ENCODE results near the gene MRPL1.
"Not testable (repeated sequence)": the region's sequence is repeated elsewhere in the genome, so short reads cannot be mapped to it uniquely, and the experiment has no call there.

The MRPL1 gene

GRCh38 chr4:77834403-77834802 is 28.2 kb upstream of the MRPL1 start:
- no peak overlapping the region for H3K27ac Mint-ChIP-seq
- H3K9me3 Mint-ChIP-seq, result no peaks in the 10 kb centered on the region
- no peak for ATAC-seq
- no peaks in the 10 kb centered on the region for H3K36me3 Mint-ChIP-seq
- no peak overlapping the region for H3K4me3 Mint-ChIP-seq
- H3K4me1 Mint-ChIP-seq, result peaks cover 6% of the 10 kb centered on the region
- DNase-seq (ENCODE audit: low spot score in 2 of 2), result no peak

DNA sequence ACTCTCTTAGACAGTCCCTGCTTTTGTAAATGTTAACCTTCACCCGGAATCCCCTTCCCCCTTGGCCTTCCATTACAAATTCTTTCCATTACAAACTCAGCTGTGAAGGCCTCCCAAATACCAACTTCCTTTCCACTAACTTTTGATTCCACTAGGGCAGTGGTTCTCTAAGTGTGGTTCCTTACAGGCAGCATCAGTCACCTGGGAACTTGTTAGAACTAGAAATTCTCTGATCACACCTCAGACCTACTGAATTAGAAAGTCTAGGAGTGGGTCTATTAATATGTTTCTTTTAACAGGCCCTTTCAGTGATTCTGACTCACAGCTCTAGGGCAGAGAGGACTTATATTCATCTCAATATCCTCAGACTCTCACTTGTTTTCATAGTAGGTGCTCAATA is 19.0 kb upstream of the MRPL1 start:
- Mint-ChIP-seq H3K4me3 (no peak overlapping the region), H3K36me3 (no peaks in the 10 kb centered on the region), H3K9me3 (no peaks in the 10 kb centered on the region), H3K27ac (peak overlapping the region; percentile 32), H3K4me1 (peaks cover 20% of the 10 kb centered on the region)
- ATAC-seq, result peak; percentile 90
- DNase-seq (ENCODE audit: low spot score in 2 of 2), result no peak

DNA sequence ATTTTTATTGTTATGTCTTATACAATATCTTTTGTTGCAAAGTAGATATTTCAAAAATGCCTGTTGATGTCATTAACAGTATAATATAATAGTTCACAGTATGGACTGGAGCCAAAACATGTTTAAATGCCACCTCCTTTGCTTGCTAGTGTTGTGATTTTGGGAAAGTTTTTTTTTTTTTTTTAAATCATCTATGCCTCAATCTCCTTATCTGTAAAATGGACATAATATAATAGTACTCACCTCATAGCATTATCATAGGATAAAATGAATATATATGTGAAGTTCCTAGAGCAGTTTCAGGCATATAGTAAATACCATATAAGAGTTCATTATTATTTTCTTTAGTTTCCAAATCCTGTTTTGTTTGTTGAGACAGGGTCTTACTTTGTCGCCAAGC is 18.3 kb upstream of the MRPL1 start:
- no peaks in the 10 kb centered on the region for H3K36me3 Mint-ChIP-seq
- H3K9me3 Mint-ChIP-seq, result no peaks in the 10 kb centered on the region
- DNase-seq (ENCODE audit: low spot score in 2 of 2), result no peak
- no peak for ATAC-seq
- peaks cover 20% of the 10 kb centered on the region for H3K4me1 Mint-ChIP-seq
- no peak overlapping the region for H3K4me3 Mint-ChIP-seq
- H3K27ac Mint-ChIP-seq, result no peak overlapping the region

GRCh38 chr4:77845400-77845799 is 17.2 kb upstream of the MRPL1 start:
- ATAC-seq, result peak; percentile 79
- Mint-ChIP-seq H3K9me3 (no peaks in the 10 kb centered on the region), H3K4me3 (no peak overlapping the region), H3K4me1 (peaks cover 20% of the 10 kb centered on the region), H3K27ac (no peak overlapping the region), H3K36me3 (no peaks in the 10 kb centered on the region)
- DNase-seq (ENCODE audit: low spot score in 2 of 2), result no peak

DNA sequence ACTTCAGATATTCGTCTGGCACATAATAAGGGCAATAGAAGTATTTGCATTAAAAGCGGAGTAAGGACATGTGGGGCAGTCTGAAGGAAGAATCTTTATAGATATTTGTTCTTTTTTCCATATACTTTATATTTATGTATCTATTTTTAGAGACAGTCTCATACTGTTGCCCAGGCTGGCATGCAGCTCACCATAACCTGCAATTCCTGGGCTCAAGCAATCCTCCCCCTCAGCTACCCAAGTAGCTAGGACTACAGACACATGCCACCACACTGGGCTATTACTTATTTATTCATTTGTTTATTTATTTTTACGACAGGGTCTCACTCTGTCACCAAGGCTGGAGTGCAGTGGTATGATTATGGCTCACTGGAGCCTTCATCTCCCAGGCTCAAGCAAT is 16.7 kb upstream of the MRPL1 start:
- H3K9me3 Mint-ChIP-seq, result no peaks in the 10 kb centered on the region
- H3K4me1 Mint-ChIP-seq, result peaks cover 20% of the 10 kb centered on the region
- no peak for DNase-seq (ENCODE audit: low spot score in 2 of 2)
- no peak overlapping the region for H3K4me3 Mint-ChIP-seq
- no peak overlapping the region for H3K27ac Mint-ChIP-seq
- H3K36me3 Mint-ChIP-seq, result no peaks in the 10 kb centered on the region
- ATAC-seq, result no peak

GRCh38 chr4:77848508-77848907 is 14.1 kb upstream of the MRPL1 start:
- Mint-ChIP-seq H3K4me1 (peaks cover 36% of the 10 kb centered on the region), H3K4me3 (no peak overlapping the region), H3K27ac (no peak overlapping the region), H3K36me3 (no peaks in the 10 kb centered on the region), H3K9me3 (no peaks in the 10 kb centered on the region)
- no peak for ATAC-seq
- no peak for DNase-seq (ENCODE audit: low spot score in 2 of 2)

DNA sequence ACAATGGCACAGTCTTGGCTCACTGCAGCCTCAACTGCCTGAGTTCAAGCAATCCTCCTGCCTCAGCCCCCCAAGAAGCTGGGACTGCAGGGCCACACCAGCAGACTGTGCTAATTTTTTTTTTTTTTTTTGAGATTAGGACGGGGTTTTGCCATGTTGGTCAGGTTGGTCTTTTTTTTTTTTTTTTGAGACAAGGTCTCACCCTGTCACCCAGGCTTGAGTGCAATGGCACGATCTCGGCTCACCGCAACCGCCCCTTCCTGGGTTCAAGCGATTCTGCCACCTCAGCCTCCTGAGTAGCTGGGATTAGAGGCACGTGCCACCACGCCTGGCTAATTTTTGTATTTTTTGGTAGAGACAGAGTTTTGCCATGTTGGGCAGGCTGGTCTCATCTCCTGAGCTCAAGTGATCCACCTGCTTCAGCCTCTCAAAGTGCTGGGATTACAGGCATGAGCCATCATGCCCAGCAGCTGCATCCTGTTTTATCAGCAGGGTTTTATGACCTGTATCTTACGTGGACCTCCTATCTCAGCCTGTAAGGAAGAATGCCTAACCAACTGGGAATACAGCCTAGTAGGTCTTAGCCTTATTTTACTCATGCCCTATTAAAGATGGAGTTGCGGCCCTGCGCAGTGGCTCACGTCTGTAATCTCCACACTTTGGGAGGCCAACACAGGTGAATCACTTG is 13.2 kb upstream of the MRPL1 start:
- H3K4me3 Mint-ChIP-seq, result no peak overlapping the region
- H3K4me1 Mint-ChIP-seq, result peaks cover 37% of the 10 kb centered on the region
- ATAC-seq, result no peak
- no peak for DNase-seq (ENCODE audit: low spot score in 2 of 2)
- H3K36me3 Mint-ChIP-seq, result no peaks in the 10 kb centered on the region
- no peak overlapping the region for H3K27ac Mint-ChIP-seq
- H3K9me3 Mint-ChIP-seq, result no peaks in the 10 kb centered on the region

GRCh38 chr4:77852892-77853495 is 9.6 kb upstream of the MRPL1 start:
- H3K4me1 Mint-ChIP-seq, result peaks cover 52% of the 10 kb centered on the region
- peak overlapping the region; percentile 75 for H3K4me3 Mint-ChIP-seq
- H3K36me3 Mint-ChIP-seq, result no peaks in the 10 kb centered on the region
- peak; percentile 96 for ATAC-seq
- H3K27ac Mint-ChIP-seq, result peak overlapping the region; percentile 97
- peak; percentile 33 to 78 for DNase-seq (ENCODE audit: low spot score in 2 of 2)
- H3K9me3 Mint-ChIP-seq, result no peaks in the 10 kb centered on the region

GRCh38 chr4:77854431-77855111 is 8.1 kb upstream of the MRPL1 start:
- Mint-ChIP-seq H3K9me3 (no peaks in the 10 kb centered on the region), H3K4me1 (peaks cover 58% of the 10 kb centered on the region), H3K27ac (peak overlapping the region; percentile 97), H3K36me3 (no peaks in the 10 kb centered on the region), H3K4me3 (peak overlapping the region; percentile 75)
- DNase-seq (ENCODE audit: low spot score in 2 of 2), result peak; percentile 17 to 61
- ATAC-seq, result peak; percentile 80

DNA sequence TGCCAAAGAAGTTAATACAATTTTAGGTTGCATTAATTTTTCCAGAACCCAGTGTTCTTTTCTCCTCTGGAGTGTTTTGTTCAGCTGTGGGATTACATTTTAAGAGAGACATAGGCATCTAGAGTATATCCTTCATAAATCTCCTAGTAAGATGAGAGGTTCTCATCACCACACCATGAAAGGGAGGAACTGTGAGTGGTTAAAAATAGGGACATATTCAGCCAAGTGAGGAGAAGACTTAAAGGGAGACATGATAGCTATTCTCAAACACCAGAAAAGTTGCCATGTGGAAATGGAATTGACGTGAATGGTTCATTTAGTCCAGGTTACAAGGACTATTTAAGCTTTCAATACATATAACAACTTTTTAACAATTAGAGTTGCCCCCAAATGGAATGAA is 6.5 kb upstream of the MRPL1 start:
- H3K36me3 Mint-ChIP-seq, result peaks cover 5% of the 10 kb centered on the region
- ATAC-seq (no peak), DNase-seq (ENCODE audit: low spot score in 2 of 2) (no peak)
- H3K4me1 Mint-ChIP-seq, result peaks cover 65% of the 10 kb centered on the region
- peak overlapping the region; percentile 62 for H3K4me3 Mint-ChIP-seq
- peak overlapping the region; percentile 94 for H3K27ac Mint-ChIP-seq
- no peaks in the 10 kb centered on the region for H3K9me3 Mint-ChIP-seq

DNA sequence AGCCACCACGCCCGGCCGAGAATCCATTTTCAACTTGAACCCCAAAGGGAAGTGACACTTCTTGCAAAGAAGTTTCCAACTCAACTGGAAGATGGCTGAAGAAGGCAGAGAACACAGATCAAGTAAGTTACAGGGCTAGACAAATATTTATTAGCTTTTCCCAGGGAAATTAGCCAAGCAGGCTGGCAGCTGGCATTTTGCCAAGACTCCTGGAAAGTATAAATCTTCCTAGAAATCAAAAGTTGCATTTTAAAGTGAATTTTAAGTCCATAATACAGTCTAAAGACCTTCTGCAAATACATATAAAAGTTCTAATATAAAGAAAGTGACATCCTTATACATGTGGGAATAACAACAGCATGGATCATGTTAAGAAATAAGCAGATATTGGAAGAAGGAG is 3.4 kb upstream of the MRPL1 start:
- Mint-ChIP-seq H3K4me3 (no peak overlapping the region), H3K9me3 (no peaks in the 10 kb centered on the region), H3K27ac (peak overlapping the region; percentile 94), H3K36me3 (peaks cover 29% of the 10 kb centered on the region), H3K4me1 (peaks cover 62% of the 10 kb centered on the region)
- DNase-seq (ENCODE audit: low spot score in 2 of 2) (no peak), ATAC-seq (no peak)

- Mint-ChIP-seq H3K36me3 (peaks cover 50% of the 10 kb centered on the region), H3K4me1 (peaks cover 59% of the 10 kb centered on the region), H3K27ac (peak overlapping the region; percentile 100), H3K9me3 (no peaks in the 10 kb centered on the region), H3K4me3 (peak overlapping the region; percentile 96)
- ATAC-seq (peak; percentile 88), DNase-seq (ENCODE audit: low spot score in 2 of 2) (no peak)
These were observed 1.1 kb upstream of the MRPL1 start for GRCh38 chr4:77861495-77861894.

DNA sequence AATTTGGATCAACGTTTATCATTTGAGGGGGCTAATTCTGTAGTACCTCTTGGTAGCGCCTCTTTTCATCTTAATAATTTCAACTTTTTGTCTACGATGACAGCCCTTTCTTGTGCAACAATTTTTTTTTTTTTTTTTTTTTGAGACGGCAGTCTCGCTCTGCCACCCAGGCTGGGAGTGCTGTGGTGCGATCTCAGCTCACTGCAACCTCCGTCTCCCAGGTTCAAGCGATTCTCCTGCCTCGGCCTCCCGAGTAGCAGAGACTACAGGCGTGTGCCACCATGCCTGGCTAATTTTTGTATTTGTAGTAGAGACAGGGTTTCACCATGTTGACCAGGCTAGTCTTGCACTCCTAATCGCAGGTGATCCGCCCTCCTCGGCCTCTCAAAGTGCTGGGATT is 711 bp downstream of the MRPL1 start:
- not testable (repeated sequence) for ATAC-seq, H3K9me3 Mint-ChIP-seq
- peak overlapping the region; percentile 100 for H3K27ac Mint-ChIP-seq
- peaks cover 56% of the 10 kb centered on the region for H3K4me1 Mint-ChIP-seq
- H3K36me3 Mint-ChIP-seq, result peaks cover 68% of the 10 kb centered on the region
- peak in 1 of 2 donors; percentile 54 for DNase-seq (ENCODE audit: low spot score in 2 of 2)
- peak overlapping the region; percentile 96 for H3K4me3 Mint-ChIP-seq

DNA sequence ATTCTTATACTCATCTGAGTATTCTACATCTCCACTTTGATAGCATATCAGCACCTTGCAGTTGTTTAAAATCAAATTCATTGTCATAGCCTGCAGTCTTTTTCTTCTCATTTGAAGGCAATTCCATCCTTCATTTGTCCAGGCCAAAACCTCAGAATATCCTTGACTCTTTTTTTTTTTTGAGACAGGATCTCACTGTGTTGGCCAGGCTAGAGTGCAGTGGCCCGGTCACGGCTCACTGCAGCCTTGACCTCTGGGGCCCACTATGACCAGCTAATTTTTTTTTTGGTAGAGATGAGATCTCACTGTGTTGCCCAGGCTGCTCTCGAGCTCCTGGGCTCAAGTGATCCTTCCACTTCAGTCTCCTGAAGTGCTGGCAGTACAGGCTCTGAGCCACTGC is 2.6 kb downstream of the MRPL1 start:
- DNase-seq (ENCODE audit: low spot score in 2 of 2) (no peak), ATAC-seq (no peak)
- Mint-ChIP-seq H3K9me3 (no peaks in the 10 kb centered on the region), H3K27ac (peak overlapping the region; percentile 44), H3K36me3 (peaks cover 70% of the 10 kb centered on the region), H3K4me1 (peaks cover 66% of the 10 kb centered on the region), H3K4me3 (peak overlapping the region; percentile 7)

GRCh38 chr4:77872723-77873445 is 10.3 kb downstream of the MRPL1 start:
- Mint-ChIP-seq H3K9me3 (no peaks in the 10 kb centered on the region), H3K27ac (no peak overlapping the region), H3K36me3 (peaks cover 75% of the 10 kb centered on the region), H3K4me3 (no peak overlapping the region), H3K4me1 (peaks cover 18% of the 10 kb centered on the region)
- DNase-seq (ENCODE audit: low spot score in 2 of 2) (no peak), ATAC-seq (no peak)

Measured in stimulated activated effector memory CD8-positive, alpha-beta T cell treated with anti-CD3 and anti-CD28 coated beads, Interleukin-12 subunit alpha, Interleukin-12 subunit beta, amount 100 ng/mL, for 72 hours (primary cell).